ENCODE data around the gene ARL3. TPM values are rescaled to one million over a fixed set of nuclear protein-coding genes. Genes with fewer than 3 reads are reported as not detected.

The ARL3 gene
- total RNA-seq, 2 donors from 2014 or later, result 1.8 to 4.0 TPM

GRCh38 chr10:102624751-102625645 lies 89.2 kb downstream of the ARL3 start:
- no peaks in the 10 kb centered on the region for H3K36me3 ChIP-seq (replicated peaks in 1 of 2; ENCODE audit: insufficient read depth in 1 of 2, low read depth in 2 of 2)
- 61 to 67% methylated on average over 12 of the region's 12 CpGs for WGBS, 2 donors
- H3K4me1 ChIP-seq, result peaks cover 41% of the 10 kb centered on the region
- H3K9me3 ChIP-seq, result no peaks in the 10 kb centered on the region
- peak overlapping the region in 3 of 4 donors; percentile 32 to 56 (median 36) for H3K27ac ChIP-seq
- ATAC-seq (no peak), DNase-seq (no peak)
- TF ChIP-seq POLR2A (IDR thresholded peaks at IDR 0.05), result no peak
- TF ChIP-seq, protein P1, sequence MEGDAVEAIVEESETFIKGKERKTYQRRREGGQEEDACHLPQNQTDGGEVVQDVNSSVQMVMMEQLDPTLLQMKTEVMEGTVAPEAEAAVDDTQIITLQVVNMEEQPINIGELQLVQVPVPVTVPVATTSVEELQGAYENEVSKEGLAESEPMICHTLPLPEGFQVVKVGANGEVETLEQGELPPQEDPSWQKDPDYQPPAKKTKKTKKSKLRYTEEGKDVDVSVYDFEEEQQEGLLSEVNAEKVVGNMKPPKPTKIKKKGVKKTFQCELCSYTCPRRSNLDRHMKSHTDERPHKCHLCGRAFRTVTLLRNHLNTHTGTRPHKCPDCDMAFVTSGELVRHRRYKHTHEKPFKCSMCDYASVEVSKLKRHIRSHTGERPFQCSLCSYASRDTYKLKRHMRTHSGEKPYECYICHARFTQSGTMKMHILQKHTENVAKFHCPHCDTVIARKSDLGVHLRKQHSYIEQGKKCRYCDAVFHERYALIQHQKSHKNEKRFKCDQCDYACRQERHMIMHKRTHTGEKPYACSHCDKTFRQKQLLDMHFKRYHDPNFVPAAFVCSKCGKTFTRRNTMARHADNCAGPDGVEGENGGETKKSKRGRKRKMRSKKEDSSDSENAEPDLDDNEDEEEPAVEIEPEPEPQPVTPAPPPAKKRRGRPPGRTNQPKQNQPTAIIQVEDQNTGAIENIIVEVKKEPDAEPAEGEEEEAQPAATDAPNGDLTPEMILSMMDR (IDR thresholded peaks at IDR 0.05), result no peak
- no peak overlapping the region for H3K4me3 ChIP-seq
- intact Hi-C loops (cut with DNase I), result no loop called here
- H3K27me3 ChIP-seq, result no peaks in the 10 kb centered on the region

DNA sequence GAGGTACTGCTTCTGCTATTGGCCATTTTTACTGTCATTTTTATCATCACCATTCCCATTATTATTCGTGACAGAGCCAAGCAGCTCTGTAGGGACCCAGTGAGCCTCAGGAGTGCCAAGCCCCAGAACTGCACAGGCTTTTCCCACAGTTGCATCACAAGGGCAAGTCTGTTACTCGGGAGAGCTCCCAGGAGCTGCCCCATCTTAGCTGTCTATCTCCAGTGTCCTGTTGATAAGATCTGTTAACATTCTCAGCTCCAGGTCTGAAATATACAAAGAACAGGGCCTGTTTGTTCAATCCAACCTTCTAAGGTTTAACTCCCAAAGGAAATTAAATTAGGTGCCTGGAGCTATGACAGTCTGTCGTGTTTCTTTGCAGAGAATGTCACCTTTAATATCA lies 90.1 kb downstream of the ARL3 start:
- DNase-seq (no peak), ATAC-seq (no peak)
- no peak overlapping the region for H3K4me3 ChIP-seq
- TF ChIP-seq, protein P1 (IDR thresholded peaks at IDR 0.05), result no peak
- TF ChIP-seq POLR2A (IDR thresholded peaks at IDR 0.05), result no peak
- WGBS, 2 donors, result 88 to 89% methylated on average over 3 of the region's 3 CpGs
- H3K27me3 ChIP-seq, result no peaks in the 10 kb centered on the region
- no peaks in the 10 kb centered on the region for H3K36me3 ChIP-seq (replicated peaks in 1 of 2; ENCODE audit: insufficient read depth in 1 of 2, low read depth in 2 of 2)
- no peaks in the 10 kb centered on the region for H3K9me3 ChIP-seq
- intact Hi-C loops (cut with DNase I), result no loop called here
- peak overlapping the region in 1 of 4 donors; percentile 56 for H3K27ac ChIP-seq
- peaks cover 46% of the 10 kb centered on the region for H3K4me1 ChIP-seq

Other genes starting within 250 kb of the ARL3 start
- 10 to 100 TPM; 35.5 to 55.0 TPM for gene ACTR1A, start 211.7 kb downstream of the ARL3 start, total RNA-seq
- gene SUFU, start 210.4 kb downstream of the ARL3 start, total RNA-seq, result 1 to 10 TPM; 3.1 to 6.6 TPM
- gene TRIM8, start 69.9 kb downstream of the ARL3 start, total RNA-seq, result 100 to 1,000 TPM; 121 to 156 TPM
- gene SFXN2, start 239 bp upstream of the ARL3 start, total RNA-seq, result 1 to 10 TPM; 2.1 to 7.3 TPM
- gene WBP1L, start 29.6 kb upstream of the ARL3 start, total RNA-seq, result 10 to 100 TPM; 30.6 to 55.4 TPM
- not detected for gene CYP17A1, start 123.0 kb upstream of the ARL3 start, total RNA-seq
- 10 to 100 TPM; 12.9 to 13.2 TPM for gene BORCS7, start 139.9 kb upstream of the ARL3 start, total RNA-seq
- gene AS3MT, start 155.1 kb upstream of the ARL3 start, total RNA-seq, result 1 to 10 TPM; 4.0 to 4.7 TPM
- 1 to 10 TPM; 3.4 to 5.3 TPM for gene CNNM2, start 203.9 kb upstream of the ARL3 start, total RNA-seq

All from body of pancreas (tissue), 4 donors.